Common myeloid progenitor, CD34-positive (primary cell): ENCODE results near the gene HIVEP2.

Source experiments
- CTCF ChIA-PET: fragments of 350-600 bp; sonication (Branson Sonifier 250); formaldehyde crosslinking; loops from one replicate; lab custom pipeline; 2021; ENCODE audit warnings: antibody characterized with exemption; lab: Charles Lee
- POLR2A ChIA-PET: fragments of 350-600 bp; sonication (Branson Sonifier 250); formaldehyde crosslinking; loops from one replicate; lab custom pipeline; 2021; ENCODE audit warnings: antibody characterized with exemption; lab: Charles Lee
- DNase-seq, 3 donors: peaks; one replicate each; pipeline versions ENCODE4 v3.0.0 to v3.0.0-alpha.2; 2013
- H3K27ac ChIP-seq, 2 experiments: 1 replicate in 1 of 2; 2 replicates in 1 of 2; pipeline ENCODE4 v1.7.0; 2013; ENCODE audit warnings: inconsistent platforms in 2 of 2, low read length in 2 of 2, mild to moderate bottlenecking in 2 of 2, low read depth in 1 of 2, moderate library complexity in 1 of 2; ENCODE audit not compliant: severe bottlenecking in 2 of 2, insufficient read depth in 1 of 2, poor library complexity in 1 of 2
- H3K27me3 ChIP-seq, 5 experiments: replicated peaks in 2 of 5; 1 replicate in 3 of 5; 2 replicates in 2 of 5; pipeline versions ENCODE4 v1.6.1 to v1.7.0; 2013; ENCODE audit warnings: low read length in 4 of 5, mild to moderate bottlenecking in 2 of 5, moderate library complexity in 2 of 5, inconsistent platforms in 1 of 5; ENCODE audit not compliant: insufficient read depth in 5 of 5, control insufficient read depth in 4 of 5
- H3K36me3 ChIP-seq, 4 experiments: 1 replicate in 2 of 4; 2 replicates in 2 of 4; pipeline versions ENCODE4 v1.6.1 to v1.7.0; 2013; ENCODE audit warnings: low read length in 3 of 4, control low read depth in 1 of 4, mild to moderate bottlenecking in 1 of 4; ENCODE audit not compliant: control insufficient read depth in 4 of 4, insufficient read depth in 4 of 4
- H3K4me1 ChIP-seq, 4 experiments: 1 replicate in 3 of 4; 2 replicates in 1 of 4; pipeline versions ENCODE4 v1.6.1 to v1.7.1; 2013; ENCODE audit warnings: low read length in 3 of 4, mild to moderate bottlenecking in 3 of 4, control low read depth in 1 of 4, inconsistent platforms in 1 of 4, moderate library complexity in 1 of 4; ENCODE audit not compliant: control insufficient read depth in 4 of 4, insufficient read depth in 4 of 4; ENCODE audit errors: control extremely low read depth in 1 of 4
- H3K4me3 ChIP-seq, 7 experiments: 1 replicate in 4 of 7; 2 replicates in 3 of 7; pipeline versions ENCODE4 v1.5.1 to v1.7.0; 2013; ENCODE audit warnings: mild to moderate bottlenecking in 7 of 7, low read length in 6 of 7, moderate library complexity in 6 of 7, inconsistent platforms in 2 of 7, low read depth in 2 of 7, control low read depth in 1 of 7; ENCODE audit not compliant: insufficient read depth in 4 of 7, control insufficient read depth in 1 of 7; ENCODE audit errors: extremely low read depth in 1 of 7
- H3K9me3 ChIP-seq, 5 experiments: 1 replicate in 4 of 5; 2 replicates in 1 of 5; pipeline versions ENCODE4 v1.6.1 to v1.7.1; 2013; ENCODE audit warnings: low read length in 4 of 5, mild to moderate bottlenecking in 2 of 5, inconsistent platforms in 1 of 5, low read depth in 1 of 5, moderate library complexity in 1 of 5; ENCODE audit not compliant: control insufficient read depth in 4 of 5, insufficient read depth in 2 of 5; ENCODE audit errors: control extremely low read depth in 1 of 5
- WGBS: methylation state at CpG from one replicate; pipeline ENCODE4 v1.1.5; 2013; ENCODE audit not compliant: insufficient coverage; 5-methylcytosine and 5-hydroxymethylcytosine counted together

Gene HIVEP2

DNA sequence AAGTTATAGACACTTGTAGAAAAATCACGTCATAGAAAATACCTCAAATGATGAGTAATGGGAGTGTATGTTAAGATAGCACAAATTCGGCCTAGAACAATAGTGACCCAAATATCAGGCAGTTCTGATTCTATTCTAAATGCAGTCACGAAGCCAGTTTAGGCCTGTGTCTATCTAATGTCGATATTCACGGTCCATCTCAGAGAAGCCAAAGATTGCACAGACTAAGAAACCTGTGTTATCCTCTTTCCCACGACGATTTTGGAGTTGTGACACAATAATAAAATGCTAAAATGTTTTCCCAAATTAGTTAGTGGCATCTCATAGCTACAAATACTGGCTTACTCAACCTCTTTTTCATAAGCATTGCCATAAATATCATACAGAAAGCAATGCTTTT, 4.0 kb downstream of the HIVEP2 start:
- Histone ChIP-seq H3K36me3 (no peaks in the 10 kb centered on the region), H3K27ac (no peak overlapping the region), H3K4me3 (no peak overlapping the region), H3K27me3 (no peaks in the 10 kb centered on the region), H3K4me1 (peaks cover 8 to 35% (median 17%) of the 10 kb centered on the region in 4 experiments), H3K9me3 (no peaks in the 10 kb centered on the region)
- DNase-seq = no peak
- 96% methylated on average over 4 of the region's 7 CpGs for WGBS
- POLR2A ChIA-PET = no interaction called here
- CTCF ChIA-PET = interaction anchor here (1.4 kb wide), 2 partner anchors 56 to 198 kb away, joined by 3 to 6 read pairs; no protein-coding TSS in a partner anchor

DNA sequence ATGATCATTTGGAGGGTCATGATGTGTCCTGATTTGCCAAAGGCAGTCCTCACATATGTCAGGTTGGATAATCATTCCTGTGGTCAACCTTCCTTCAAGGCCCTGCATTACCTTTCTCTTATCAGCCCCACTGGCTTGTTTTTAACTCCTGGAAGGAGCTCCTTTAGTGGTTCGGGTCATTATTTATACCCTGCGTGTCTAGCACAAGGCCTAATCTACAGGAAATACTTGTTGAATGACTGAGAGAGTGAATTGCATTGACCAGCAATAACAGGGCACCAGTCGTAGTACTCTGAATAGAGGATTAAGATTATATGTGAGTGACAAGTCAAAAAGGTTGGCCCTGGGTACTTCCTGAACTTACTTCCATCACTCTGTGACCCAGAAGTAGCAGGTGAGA, 4.5 kb downstream of the HIVEP2 start:
- CTCF ChIA-PET = interaction anchor here (1.4 kb wide), 1 partner anchor 55 kb away, joined by 6 read pairs; no protein-coding TSS in a partner anchor
- Histone ChIP-seq H3K36me3 (no peaks in the 10 kb centered on the region), H3K4me1 (peaks cover 8 to 35% (median 16%) of the 10 kb centered on the region in 4 experiments), H3K27ac (no peak overlapping the region), H3K4me3 (no peak overlapping the region), H3K9me3 (no peaks in the 10 kb centered on the region), H3K27me3 (no peaks in the 10 kb centered on the region)
- POLR2A ChIA-PET = no interaction called here
- peak in 1 of 3 donors; percentile 52 for DNase-seq
- WGBS = 94% methylated on average over 2 of the region's 3 CpGs

DNA sequence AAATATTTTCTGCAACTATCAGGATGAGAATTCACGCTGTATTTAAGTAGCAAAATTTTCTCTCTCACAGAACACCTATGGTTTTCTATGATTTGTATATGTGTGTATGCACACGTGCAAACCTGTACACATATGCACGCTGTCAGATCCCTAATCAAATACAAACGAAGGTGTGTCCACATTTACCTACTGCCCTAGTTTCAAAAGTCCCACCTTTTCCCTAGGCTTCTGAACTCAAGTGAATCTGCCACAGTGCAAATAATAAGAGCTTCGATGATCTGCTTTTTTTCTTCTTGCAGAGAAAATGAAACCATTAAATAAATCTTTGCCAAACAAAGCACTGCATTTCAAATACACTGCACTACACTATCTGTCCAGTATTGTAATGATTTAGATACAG, 6.5 kb downstream of the HIVEP2 start:
- ChIA-PET POLR2A (interaction anchor here (1.8 kb wide), 1 partner anchor 11 kb away, joined by 7 read pairs; no protein-coding TSS in a partner anchor), CTCF (interaction anchor here (0.8 to 2.3 kb wide), 2 partner anchors 12 to 191 kb away, joined by 4 to 11 read pairs; no protein-coding TSS in a partner anchor)
- H3K36me3 ChIP-seq = no peaks in the 10 kb centered on the region
- no peak overlapping the region for H3K27ac ChIP-seq
- H3K4me1 ChIP-seq = peaks cover 5 to 24% (median 10%) of the 10 kb centered on the region in 4 experiments
- WGBS = 100% methylated on average over 2 of the region's 5 CpGs
- H3K9me3 ChIP-seq = no peaks in the 10 kb centered on the region
- no peaks in the 10 kb centered on the region for H3K27me3 ChIP-seq
- DNase-seq = no peak
- no peak overlapping the region for H3K4me3 ChIP-seq

DNA sequence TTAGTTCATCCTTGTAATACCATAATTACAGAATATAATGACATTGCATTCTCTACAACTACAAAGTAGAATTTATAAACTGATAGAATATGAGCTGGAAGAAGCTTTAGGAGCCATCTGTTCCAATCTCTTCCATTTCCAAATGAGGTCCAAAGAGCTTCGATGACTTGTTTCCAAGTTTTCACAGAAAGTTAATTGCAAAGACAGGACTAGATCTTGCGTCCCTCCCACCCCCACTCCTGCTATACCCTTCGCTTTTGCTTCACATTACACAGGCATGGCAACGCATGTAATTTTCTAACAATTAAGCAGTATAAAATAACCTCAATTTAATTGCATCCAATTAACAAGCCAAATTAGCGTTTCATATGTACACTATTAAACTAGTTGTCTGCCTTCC, 7.0 kb downstream of the HIVEP2 start:
- no peak overlapping the region for H3K4me3 ChIP-seq
- no peaks in the 10 kb centered on the region for H3K9me3 ChIP-seq
- no peaks in the 10 kb centered on the region for H3K27me3 ChIP-seq
- WGBS = 98% methylated on average over 5 of the region's 5 CpGs
- ChIA-PET CTCF (interaction anchor here (2.3 kb wide), 1 partner anchor 11 kb away, joined by 11 read pairs; no protein-coding TSS in a partner anchor), POLR2A (interaction anchor here (0.5 kb wide), 1 partner anchor 43 kb away, joined by 4 read pairs; no protein-coding TSS in a partner anchor)
- no peak for DNase-seq
- H3K36me3 ChIP-seq = no peaks in the 10 kb centered on the region
- peaks cover 2 to 18% (median 5%) of the 10 kb centered on the region in 4 experiments for H3K4me1 ChIP-seq
- no peak overlapping the region for H3K27ac ChIP-seq

DNA sequence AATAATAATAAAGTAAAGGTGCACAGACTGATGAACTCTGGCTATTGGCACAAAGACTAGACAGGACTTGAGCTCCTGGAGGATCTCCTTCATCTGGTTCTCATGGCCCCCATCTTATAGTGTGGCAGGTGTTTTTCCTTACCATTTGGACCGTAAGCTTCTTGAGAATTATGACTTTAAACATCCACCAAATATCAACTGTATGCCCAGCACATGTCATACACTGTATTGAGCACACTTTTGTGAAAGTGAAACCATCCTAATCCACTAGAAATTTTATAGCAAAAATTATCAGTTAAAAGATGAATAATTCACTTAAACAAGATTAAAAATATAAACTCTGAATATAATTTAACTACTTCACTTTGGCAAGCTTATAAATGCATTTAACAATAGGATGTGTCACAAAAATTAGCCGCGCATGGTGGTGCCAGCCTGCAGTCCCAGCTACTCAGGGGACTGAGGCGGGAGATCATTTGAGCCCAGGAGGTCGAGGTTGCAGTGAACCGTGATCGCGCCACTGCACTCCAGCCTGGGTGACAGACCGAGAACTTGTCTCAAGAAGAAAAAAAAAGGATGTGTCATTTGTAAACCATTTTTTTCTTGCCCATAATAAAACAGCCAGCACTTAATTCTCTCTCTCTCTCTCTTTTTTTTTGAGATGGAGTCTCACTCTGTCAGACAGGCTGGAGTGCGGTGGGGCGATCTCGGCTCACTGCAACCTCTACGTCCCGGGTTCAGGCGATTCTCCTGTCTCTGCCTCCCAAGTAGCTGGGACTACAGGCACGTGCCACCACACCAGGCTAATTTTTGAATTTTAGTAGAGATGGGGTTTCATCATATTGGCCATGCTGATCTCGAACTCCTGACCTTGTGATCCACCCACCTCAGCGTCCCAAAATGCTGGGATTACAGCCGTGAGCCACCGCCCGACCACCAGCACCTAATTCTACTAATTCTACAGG, 9.1 kb downstream of the HIVEP2 start:
- peak in 2 of 3 donors; percentile 51 to 62 for DNase-seq
- Histone ChIP-seq H3K9me3 (no peaks in the 10 kb centered on the region), H3K36me3 (peaks cover 0 to 2% (median 0%) of the 10 kb centered on the region in 4 experiments), H3K27me3 (no peaks in the 10 kb centered on the region), H3K27ac (no peak overlapping the region), H3K4me1 (no peaks in the 10 kb centered on the region), H3K4me3 (no peak overlapping the region)
- ChIA-PET POLR2A (no interaction called here), CTCF (interaction anchor here (0.6 kb wide), 1 partner anchor 149 kb away, joined by 3 read pairs; no protein-coding TSS in a partner anchor)
- WGBS = over 99% methylated on average over 10 of the region's 21 CpGs

DNA sequence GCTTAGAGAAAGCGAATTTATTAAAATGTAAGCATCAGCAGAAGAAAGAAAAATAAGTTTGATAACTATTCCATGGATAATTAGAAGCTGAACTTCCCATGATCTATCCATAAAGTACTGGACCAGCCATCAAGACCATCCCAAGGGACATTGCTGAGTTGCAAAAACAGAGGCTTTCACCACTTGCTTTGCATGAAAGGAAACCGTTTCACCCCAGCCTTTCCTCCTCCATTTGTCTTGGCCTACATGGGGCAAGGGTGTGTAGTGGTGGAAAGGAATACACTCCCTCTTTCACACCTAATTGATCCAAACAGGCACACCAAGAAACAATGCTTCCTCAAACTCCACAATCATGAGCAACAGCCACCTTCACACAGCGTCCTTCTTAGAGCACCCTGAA, 10.4 kb downstream of the HIVEP2 start:
- no peaks in the 10 kb centered on the region for H3K9me3 ChIP-seq
- peaks cover 0 to 2% (median 0%) of the 10 kb centered on the region in 4 experiments for H3K36me3 ChIP-seq
- DNase-seq = no peak
- no peaks in the 10 kb centered on the region for H3K27me3 ChIP-seq
- H3K4me3 ChIP-seq = peak overlapping the region in 1 of 7 experiments; percentile 16
- H3K4me1 ChIP-seq = no peaks in the 10 kb centered on the region
- no peak overlapping the region for H3K27ac ChIP-seq
- WGBS = no CpG with 5 or more reads among the region's 3 CpGs
- POLR2A ChIA-PET = no interaction called here
- CTCF ChIA-PET = interaction anchor here (1.0 kb wide), 1 partner anchor 9 kb away, joined by 3 read pairs; no protein-coding TSS in a partner anchor

DNA sequence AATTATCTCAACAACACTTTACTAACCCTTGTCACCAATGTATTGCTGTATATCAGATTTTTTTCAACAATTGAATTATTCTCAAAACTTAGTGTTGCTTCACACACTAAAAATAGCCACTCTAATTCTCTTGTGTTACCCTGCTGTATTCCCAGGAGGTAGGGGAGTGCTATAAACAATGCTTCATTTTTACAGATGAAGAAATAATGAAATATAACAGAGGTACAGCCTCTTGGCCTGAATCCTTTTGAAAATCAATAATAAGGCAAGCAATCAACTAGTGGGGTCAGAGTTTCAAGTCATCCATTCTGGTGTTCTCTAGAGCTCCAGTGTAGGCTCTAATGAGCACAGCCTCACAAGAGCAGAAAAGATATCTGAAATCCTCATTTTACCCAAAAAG, 10.9 kb downstream of the HIVEP2 start:
- no peaks in the 10 kb centered on the region for H3K9me3 ChIP-seq
- ChIA-PET POLR2A (no interaction called here), CTCF (no interaction called here)
- no peak overlapping the region for H3K4me3 ChIP-seq
- H3K4me1 ChIP-seq = no peaks in the 10 kb centered on the region
- DNase-seq = no peak
- H3K36me3 ChIP-seq = peaks cover 0 to 2% (median 0%) of the 10 kb centered on the region in 4 experiments
- no peaks in the 10 kb centered on the region for H3K27me3 ChIP-seq
- no peak overlapping the region for H3K27ac ChIP-seq
